ENCODE measurements around the gene RND1. TPM values are rescaled to one million over a fixed set of nuclear protein-coding genes. Genes with fewer than 3 reads are reported as not detected.
A peak's percentile ranks its signal among the peaks of the same experiment; 100 is the strongest.

Gene RND1
- total and polyA plus RNA-seq, 2 of the 13 experiments (the other 11 are each of a cell fraction or from before 2014, with no cell fraction given) = 1.8 to 1.9 TPM

GRCh38 chr12:48817873-48818830 is 47.5 kb downstream of the RND1 start, which contains the start of gene CACNB3 (continued):
- peak; percentile 47; the same call in 1 of the 2 replicates for TF ChIP-seq GABPB1 (CRISPR knock-in tag; IDR thresholded peaks at IDR 0.05)
- no peak for TF ChIP-seq ZNF749 (CRISPR knock-in tag; IDR thresholded peaks at IDR 0.05; ENCODE audit: borderline replicate concordance)
- no peak for TF ChIP-seq ZNF512 (CRISPR knock-in tag; IDR thresholded peaks at IDR 0.05)
- TF ChIP-seq FOSL1 (CRISPR knock-in tag; IDR thresholded peaks at IDR 0.05; ENCODE audit: borderline replicate concordance) = no peak
- no peak for TF ChIP-seq ZNF782 (CRISPR knock-in tag; IDR thresholded peaks at IDR 0.05; ENCODE audit: borderline replicate concordance)
- TF ChIP-seq PBX3 (CRISPR knock-in tag; IDR thresholded peaks at IDR 0.05; ENCODE audit: borderline replicate concordance) = no peak
- no peak for TF ChIP-seq SP5 (CRISPR knock-in tag; IDR thresholded peaks at IDR 0.05; ENCODE audit: borderline replicate concordance, low read depth)
- peak; percentile 41 for TF ChIP-seq HNRNPK (IDR thresholded peaks at IDR 0.05; ENCODE audit: low read depth, low read length, poor library complexity, severe bottlenecking)
- no peak for TF ChIP-seq ZSCAN5A (CRISPR knock-in tag; IDR thresholded peaks at IDR 0.05; ENCODE audit: borderline replicate concordance)
- TF ChIP-seq SMAD3 (CRISPR knock-in tag; IDR thresholded peaks at IDR 0.05) = no peak
- no peak for TF ChIP-seq NFYB (CRISPR knock-in tag; IDR thresholded peaks at IDR 0.05)
- TF ChIP-seq ZBTB39 (CRISPR knock-in tag; IDR thresholded peaks at IDR 0.05) = no peak
- TF ChIP-seq ZNF432 (CRISPR knock-in tag; IDR thresholded peaks at IDR 0.05; ENCODE audit: borderline replicate concordance) = no peak
- no peak for TF ChIP-seq CREB1 (IDR thresholded peaks at IDR 0.05)
- no peak for TF ChIP-seq CREB1 (CRISPR knock-in tag; IDR thresholded peaks at IDR 0.05)
- TF ChIP-seq ZNF260 (CRISPR knock-in tag; IDR thresholded peaks at IDR 0.05; ENCODE audit: borderline replicate concordance, low read depth) = no peak
- TF ChIP-seq RXRA (CRISPR knock-in tag; IDR thresholded peaks at IDR 0.05) = no peak

Data from HepG2 (cell line).